ENCODE results near the gene COL18A1.

The COL18A1 gene

GRCh38 chr21:45448283-45448809 lies 43.4 kb downstream of the COL18A1 start:
- TF ChIP-seq, protein P1, sequence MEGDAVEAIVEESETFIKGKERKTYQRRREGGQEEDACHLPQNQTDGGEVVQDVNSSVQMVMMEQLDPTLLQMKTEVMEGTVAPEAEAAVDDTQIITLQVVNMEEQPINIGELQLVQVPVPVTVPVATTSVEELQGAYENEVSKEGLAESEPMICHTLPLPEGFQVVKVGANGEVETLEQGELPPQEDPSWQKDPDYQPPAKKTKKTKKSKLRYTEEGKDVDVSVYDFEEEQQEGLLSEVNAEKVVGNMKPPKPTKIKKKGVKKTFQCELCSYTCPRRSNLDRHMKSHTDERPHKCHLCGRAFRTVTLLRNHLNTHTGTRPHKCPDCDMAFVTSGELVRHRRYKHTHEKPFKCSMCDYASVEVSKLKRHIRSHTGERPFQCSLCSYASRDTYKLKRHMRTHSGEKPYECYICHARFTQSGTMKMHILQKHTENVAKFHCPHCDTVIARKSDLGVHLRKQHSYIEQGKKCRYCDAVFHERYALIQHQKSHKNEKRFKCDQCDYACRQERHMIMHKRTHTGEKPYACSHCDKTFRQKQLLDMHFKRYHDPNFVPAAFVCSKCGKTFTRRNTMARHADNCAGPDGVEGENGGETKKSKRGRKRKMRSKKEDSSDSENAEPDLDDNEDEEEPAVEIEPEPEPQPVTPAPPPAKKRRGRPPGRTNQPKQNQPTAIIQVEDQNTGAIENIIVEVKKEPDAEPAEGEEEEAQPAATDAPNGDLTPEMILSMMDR (IDR thresholded peaks at IDR 0.05; ENCODE audit: control extremely low read depth, extremely low read depth, low read depth, missing control alignments) = no peak
- ChIA-PET POLR2A (no interaction called here), CTCF (no interaction called here)
- DNase-seq (ENCODE audit: extremely low spot score) = no peak

- ChIA-PET CTCF (interaction anchor here (1.3 kb wide), 1 partner anchor 308 kb away, joined by 4 read pairs; no protein-coding TSS in a partner anchor), POLR2A (no interaction called here)
- TF ChIP-seq, protein P1 (IDR thresholded peaks at IDR 0.05; ENCODE audit: control extremely low read depth, extremely low read depth, low read depth, missing control alignments) = no peak
Measured at GRCh38 chr21:45448810-45449657, 44.1 kb downstream of the COL18A1 start.

DNA sequence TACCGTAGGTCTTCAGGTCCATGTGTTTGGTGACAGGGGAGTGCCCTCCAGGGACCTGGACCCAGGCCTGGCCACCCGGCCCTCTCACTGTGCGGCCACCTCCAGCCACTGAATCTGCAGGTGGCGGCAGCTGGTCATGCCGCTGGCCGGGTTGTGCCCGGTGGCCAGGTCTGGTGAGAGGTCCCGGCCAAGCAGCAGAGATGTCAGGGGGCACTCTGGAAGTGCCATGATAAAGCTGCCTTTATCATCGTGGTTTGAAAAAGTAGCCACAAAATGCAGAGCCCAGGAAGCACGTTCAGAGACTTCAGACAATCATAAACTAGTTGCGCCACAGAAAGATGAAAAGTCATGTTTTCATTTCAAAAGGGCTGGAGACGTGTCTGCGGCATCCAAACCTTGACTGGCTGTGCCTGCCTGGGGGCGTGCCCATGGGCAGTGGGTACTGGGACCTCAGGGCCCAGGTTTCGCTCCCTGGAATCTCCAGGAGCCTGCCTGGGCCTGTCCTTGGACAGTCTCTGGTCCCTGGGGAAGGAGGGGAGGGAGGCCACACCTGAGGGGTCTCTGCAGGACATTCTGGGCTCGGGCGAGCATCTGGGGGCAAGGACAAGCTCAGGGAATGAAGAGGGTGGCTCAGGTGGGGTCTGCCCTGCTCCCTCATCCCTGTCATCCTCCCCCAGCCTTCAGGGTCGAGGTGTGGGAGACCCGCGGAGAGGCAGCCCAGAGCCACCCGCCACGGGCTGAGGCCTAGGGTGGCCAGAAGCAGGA lies 44.9 kb downstream of the COL18A1 start:
- DNase-seq (ENCODE audit: extremely low spot score) = no peak
- TF ChIP-seq, protein P1 (IDR thresholded peaks at IDR 0.05; ENCODE audit: control extremely low read depth, extremely low read depth, low read depth, missing control alignments) = no peak
- ChIA-PET POLR2A (no interaction called here), CTCF (interaction anchor here (1.3 kb wide), 1 partner anchor 309 kb away, joined by 4 read pairs; no protein-coding TSS in a partner anchor)

More at GRCh38 chr21:45448810-45449657, 44.1 kb downstream of the COL18A1 start:
- DNase-seq (ENCODE audit: extremely low spot score) = no peak

GRCh38 chr21:45450423-45451090 lies 45.6 kb downstream of the COL18A1 start:
- ChIA-PET POLR2A (no interaction called here), CTCF (interaction anchor here (1.3 kb wide), 1 partner anchor 310 kb away, joined by 4 read pairs; no protein-coding TSS in a partner anchor)
- TF ChIP-seq, protein P1 (IDR thresholded peaks at IDR 0.05; ENCODE audit: control extremely low read depth, extremely low read depth, low read depth, missing control alignments) = no peak

GRCh38 chr21:45451091-45451740 lies 46.3 kb downstream of the COL18A1 start:
- DNase-seq (ENCODE audit: extremely low spot score) = no peak
- POLR2A ChIA-PET = no interaction called here
- CTCF ChIA-PET = no interaction called here
- TF ChIP-seq, protein P1 (IDR thresholded peaks at IDR 0.05; ENCODE audit: control extremely low read depth, extremely low read depth, low read depth, missing control alignments) = no peak

More at GRCh38 chr21:45450423-45451090, 45.6 kb downstream of the COL18A1 start:
- no peak for DNase-seq (ENCODE audit: extremely low spot score)

Data from GM10248 (cell line).